PC-3 (cell line): ENCODE results near the gene UPK2. TPM values are rescaled to one million over a fixed set of nuclear protein-coding genes. Genes with fewer than 3 reads are reported as not detected.

Experiments used
- ATAC-seq: fragments of 200-7000 bp; cut with Tn5 transposase; 2 replicates; pipeline ENCODE4 v1.9.1; 2020; ENCODE audit warnings: mild to moderate bottlenecking, moderate library complexity
- BruUV-seq: library from RNA; stranded (reverse); fragments of 400-500 nt; replicated peaks from 2 replicates; lab custom pipeline; 2021; lab: Mats Ljungman, UMichigan
- CTCF ChIA-PET: fragments of 300-600 bp; sonication (Branson Sonifier 250); formaldehyde crosslinking; loops from one replicate; lab custom pipeline; 2022; ENCODE audit warnings: antibody characterized with exemption; lab: Charles Lee
- POLR2A ChIA-PET: fragments of 300-600 bp; sonication (Branson Sonifier 250); formaldehyde crosslinking; loops from one replicate; lab custom pipeline; 2022; ENCODE audit warnings: antibody characterized with exemption; ENCODE audit not compliant: unreplicated experiment; lab: Charles Lee
- DNase-seq: peaks from one replicate; pipeline ENCODE4 v3.0.0-alpha.2; 2015
- H2AFZ ChIP-seq: fragments of 300-600 bp; sonication (generic); 2 replicates; pipeline ENCODE4 v1.6.0; 2016; ENCODE audit warnings: antibody characterized with exemption, low read length
- H3F3A ChIP-seq: fragments of 300-600 bp; sonication (generic); one replicate; pipeline ENCODE4 v1.6.0; 2017; ENCODE audit warnings: antibody characterized with exemption, low read length, control low read depth, mild to moderate bottlenecking; ENCODE audit not compliant: unreplicated experiment
- H3K27ac ChIP-seq: fragments of 300-600 bp; sonication (generic); 2 replicates; pipeline ENCODE4 v1.5.1; 2016; ENCODE audit warnings: mild to moderate bottlenecking, low read length
- H3K27me3 ChIP-seq: fragments of 300-600 bp; sonication (generic); 2 replicates; pipeline ENCODE4 v1.6.1; 2016; ENCODE audit warnings: low read length, mixed read lengths
- H3K36me3 ChIP-seq: fragments of 300-600 bp; sonication (generic); 2 replicates; pipeline ENCODE4 v1.6.1; 2016; ENCODE audit warnings: low read depth, mixed run types, low read length, mixed read lengths
- H3K4me1 ChIP-seq: fragments of 300-600 bp; sonication (generic); 2 replicates; pipeline ENCODE4 v1.5.1; 2016; ENCODE audit warnings: low read length; ENCODE audit not compliant: insufficient read depth
- H3K4me2 ChIP-seq: fragments of 300-600 bp; sonication (generic); 2 replicates; pipeline ENCODE4 v1.6.0; 2016; ENCODE audit warnings: low read length
- H3K4me3 ChIP-seq: fragments of 300-600 bp; sonication (generic); 2 replicates; pipeline ENCODE4 v1.5.1; 2016; ENCODE audit warnings: mild to moderate bottlenecking, low read length, mixed read lengths
- H3K79me2 ChIP-seq: fragments of 300-600 bp; sonication (generic); 2 replicates; pipeline ENCODE4 v1.6.1; 2017; ENCODE audit warnings: low read length, mixed read lengths
- H3K9ac ChIP-seq: fragments of 300-600 bp; sonication (generic); 2 replicates; pipeline ENCODE4 v1.6.0; 2016; ENCODE audit warnings: mild to moderate bottlenecking, low read length
- H3K9me2 ChIP-seq: fragments of 300-600 bp; sonication (generic); replicated peaks from 2 replicates; pipeline ENCODE4 v1.6.1; 2016; ENCODE audit warnings: mixed run types, low read length, mixed read lengths
- H3K9me3 ChIP-seq: fragments of 300-600 bp; sonication (generic); 2 replicates; pipeline ENCODE4 v1.6.1; 2016; ENCODE audit warnings: low read length, mixed read lengths
- H4K20me1 ChIP-seq: fragments of 300-600 bp; sonication (generic); 2 replicates; pipeline ENCODE4 v1.6.1; 2016; ENCODE audit warnings: low read length, mixed read lengths
- CTCF ChIP-seq: fragments of 300-600 bp; sonication (generic); conservative IDR thresholded peaks from 2 replicates; pipeline ENCODE4 v1.5.1; 2017; ENCODE audit warnings: antibody characterized with exemption, low read depth, mild to moderate bottlenecking, low read length
- EZH2 ChIP-seq: fragments of 300-600 bp; sonication (generic); IDR thresholded peaks from one replicate; pipeline ENCODE4 v1.6.1; 2017; ENCODE audit warnings: antibody characterized with exemption, mild to moderate bottlenecking, low read length; ENCODE audit not compliant: unreplicated experiment
- EZH2phosphoT487 ChIP-seq: fragments of 300-600 bp; sonication (generic); IDR thresholded peaks from 2 replicates; pipeline ENCODE4 v1.6.1; 2018; ENCODE audit warnings: mild to moderate bottlenecking, antibody characterized with exemption, low read length, borderline replicate concordance
- intact Hi-C: fragments of 100-400 bp; cut with micrococcal nuclease; formaldehyde crosslinking; loops from 2 replicates; pipeline ENCODE4 v1.9.0; 2023
- total RNA-seq: library from RNA; depleted of rRNA; stranded (reverse); fragments of >200 nt; gene quantifications from 2 replicates; pipeline ENCODE4 v1.2.3, GENCODE V29; 2014

UPK2 gene
- total RNA-seq, 1 experiment from 2014 or later = 0.44 TPM

GRCh38 chr11:118921121-118921928 is 34.8 kb upstream of the UPK2 start:
- peak overlapping the region; percentile 94 for H3K4me3 ChIP-seq
- H3K9me3 ChIP-seq = no peaks in the 10 kb centered on the region
- peaks cover 74% of the 10 kb centered on the region for H3K4me1 ChIP-seq
- H3F3A ChIP-seq = peaks cover 22% of the 10 kb centered on the region
- BruUV-seq = no TSS peak
- no peaks in the 10 kb centered on the region for H3K9me2 ChIP-seq
- H3K79me2 ChIP-seq = peaks cover 91% of the 10 kb centered on the region
- ChIA-PET CTCF (interaction anchor here (0.6 kb wide), 1 partner anchor 9 kb away, joined by 4 read pairs; no protein-coding TSS in a partner anchor), POLR2A (interaction anchor here (0.6 to 1.5 kb wide), 2 partner anchors 10 to 181 kb away, joined by 4 to 16 read pairs; no protein-coding TSS in a partner anchor)
- DNase-seq (peak; percentile 77), ATAC-seq (no peak)
- no peak for TF ChIP-seq CTCF
- TF ChIP-seq EZH2phosphoT487 = no peak
- TF ChIP-seq EZH2 = no peak
- peak overlapping the region; percentile 97 for H3K27ac ChIP-seq
- no peak overlapping the region for H2AFZ ChIP-seq
- H3K4me2 ChIP-seq = peak overlapping the region; percentile 97
- peaks cover 23% of the 10 kb centered on the region for H4K20me1 ChIP-seq
- H3K9ac ChIP-seq = peak overlapping the region; percentile 84
- no peaks in the 10 kb centered on the region for H3K27me3 ChIP-seq
- no peaks in the 10 kb centered on the region for H3K36me3 ChIP-seq
- intact Hi-C loops = no loop called here

- CTCF ChIA-PET = no interaction called here
These were observed 34.0 kb upstream of the UPK2 start for GRCh38 chr11:118921929-118922744.

More at GRCh38 chr11:118921929-118922744, 34.0 kb upstream of the UPK2 start:
- Histone ChIP-seq H3K36me3 (no peaks in the 10 kb centered on the region), H3K9me3 (no peaks in the 10 kb centered on the region), H2AFZ (no peak overlapping the region), H3K9ac (peak overlapping the region; percentile 84), H3K27me3 (no peaks in the 10 kb centered on the region), H3K4me2 (peak overlapping the region; percentile 97), H3K4me1 (peaks cover 74% of the 10 kb centered on the region), H4K20me1 (peaks cover 23% of the 10 kb centered on the region), H3F3A (peaks cover 19% of the 10 kb centered on the region), H3K27ac (peak overlapping the region; percentile 97), H3K4me3 (peak overlapping the region; percentile 94), H3K9me2 (no peaks in the 10 kb centered on the region), H3K79me2 (peaks cover 88% of the 10 kb centered on the region)
- POLR2A ChIA-PET = interaction anchor here (0.5 to 1.5 kb wide), 3 partner anchors 8 to 132 kb away, joined by 3 to 16 read pairs (median 4); no protein-coding TSS in a partner anchor
- no peak for TF ChIP-seq CTCF
- TF ChIP-seq EZH2phosphoT487 = no peak
- no peak for TF ChIP-seq EZH2
- ATAC-seq (peak; percentile 12), DNase-seq (peak; percentile 88)
- BruUV-seq = no TSS peak
- intact Hi-C loops = no loop called here
